Astrocyte of the spinal cord (primary cell): ENCODE results near the gene LTB.

Source experiments
- DNase-seq: peaks from one replicate; pipeline ENCODE4 v3.0.0; 2011; ENCODE audit warnings: low read depth, low spot score
- H3K4me3 ChIP-seq: 2 replicates; pipeline ENCODE4 v1.5.1; 2011; ENCODE audit warnings: low read depth, mild to moderate bottlenecking, low read length, moderate library complexity
- CTCF ChIP-seq: IDR thresholded peaks from 2 replicates; pipeline ENCODE4 v1.5.1; 2012; ENCODE audit warnings: low read depth, mild to moderate bottlenecking, low read length, inconsistent platforms
- in situ Hi-C: cut with HindIII; loops from 2 replicates; pipeline ENCODE4 v1.10.0; 2017; ENCODE audit warnings: low sequenced_read_pairs

The LTB gene

GRCh38 chr6:31619805-31620585 lies 37.8 kb upstream of the LTB start:
- peak; percentile 100 for DNase-seq
- no peak for TF ChIP-seq CTCF
- peak overlapping the region; percentile 66 for H3K4me3 ChIP-seq
- in situ Hi-C loops: no loop called here

GRCh38 chr6:31617010-31617409 lies 34.8 kb upstream of the LTB start:
- H3K4me3 ChIP-seq: no peak overlapping the region
- in situ Hi-C loops: no loop called here
- TF ChIP-seq CTCF: no peak

GRCh38 chr6:31615748-31616147 lies 33.5 kb upstream of the LTB start:
- TF ChIP-seq CTCF: no peak
- DNase-seq: no peak
- in situ Hi-C loops: no loop called here
- H3K4me3 ChIP-seq: no peak overlapping the region

More at GRCh38 chr6:31617010-31617409, 34.8 kb upstream of the LTB start:
- no peak for DNase-seq

GRCh38 chr6:31614684-31615578 lies 32.7 kb upstream of the LTB start, which contains the start of gene AIF1:
Gene AIF1, plus strand, starts transcription at chr6:31615234. Its CDS starts 96 bp downstream, at chr6:31615330.
- in situ Hi-C loops: no loop called here
- DNase-seq: no peak
- H3K4me3 ChIP-seq: no peak within 1 kb of the TSS
- no peak for TF ChIP-seq CTCF

- no peak for DNase-seq
- no peak for TF ChIP-seq CTCF
- no peak overlapping the region for H3K4me3 ChIP-seq
- in situ Hi-C loops: no loop called here
Measured at GRCh38 chr6:31614075-31614619, 31.9 kb upstream of the LTB start.

- no peak for TF ChIP-seq CTCF
- no peak for DNase-seq
- in situ Hi-C loops: no loop called here
- no peak overlapping the region for H3K4me3 ChIP-seq
Measured at GRCh38 chr6:31610968-31611367, 28.7 kb upstream of the LTB start.
